Activated CD4-positive, alpha-beta T cell treated with anti-CD3 and anti-CD28 coated beads for 48 hours (primary cell): ENCODE measurements around the gene PCLO.
"Not testable (repeated sequence)": the region's sequence is repeated elsewhere in the genome, so short reads cannot be mapped to it uniquely, and the experiment has no call there.

Experiments
- DNase-seq: peaks from one replicate; pipeline ENCODE4 v3.0.0-alpha.2; 2020

The PCLO gene

DNA sequence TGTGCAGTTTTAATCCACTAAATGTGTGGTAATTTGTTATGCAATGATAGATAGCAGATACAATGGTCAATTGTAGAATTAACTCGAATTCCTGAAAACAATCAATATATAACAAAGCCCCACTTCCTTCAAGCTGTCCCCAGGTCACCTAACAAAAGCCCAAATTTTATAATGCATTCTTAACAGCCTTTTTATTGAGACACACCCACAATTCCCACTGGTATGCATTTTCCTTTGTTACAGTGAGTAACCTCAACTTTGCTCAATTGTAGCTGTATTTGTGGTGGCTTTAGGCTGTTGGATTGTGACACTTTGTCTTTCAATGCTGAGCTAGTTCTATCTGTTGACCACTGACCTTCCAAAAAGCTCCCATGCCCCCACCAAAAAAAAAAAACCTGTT lies 439.3 kb downstream of the PCLO start:
- no peak for DNase-seq

DNA sequence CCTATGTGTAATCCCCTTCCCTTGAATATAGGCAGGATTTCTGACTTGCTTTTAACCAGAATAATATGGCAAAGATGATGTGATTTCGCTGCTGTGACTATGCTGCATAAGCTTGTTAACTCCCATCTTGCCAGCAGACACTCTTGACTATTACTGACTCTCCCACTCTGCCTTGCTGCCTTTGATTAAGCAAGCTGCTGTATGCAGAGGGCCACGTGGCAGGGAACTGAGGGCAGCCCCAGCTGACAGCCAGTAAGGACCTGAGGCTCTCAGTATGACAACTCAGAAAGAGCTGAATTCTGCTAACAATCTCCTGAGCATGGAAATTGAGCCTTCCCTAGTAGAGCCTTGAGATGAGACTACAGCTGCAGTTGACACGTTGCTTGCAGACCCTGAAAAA lies 439.7 kb downstream of the PCLO start:
- no peak for DNase-seq

DNA sequence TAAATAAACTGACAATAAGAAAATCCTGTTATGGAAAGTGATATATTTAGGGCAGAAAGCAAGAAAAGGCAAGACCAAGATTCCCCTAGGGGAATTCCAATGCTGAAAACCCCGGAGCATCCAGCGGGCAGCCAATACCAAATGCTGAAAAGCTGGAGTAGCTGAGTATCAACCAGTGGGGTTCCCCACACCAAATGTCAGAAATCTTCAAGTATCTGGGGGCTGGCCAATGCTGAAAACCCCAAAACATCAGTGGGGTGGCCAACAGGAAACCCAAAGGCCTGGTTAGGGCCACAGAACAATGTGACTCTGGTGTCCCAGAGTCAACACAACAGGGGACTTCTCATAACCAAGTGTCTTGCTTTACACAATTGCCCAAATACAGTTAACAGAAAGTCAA lies 447.3 kb downstream of the PCLO start:
- no peak for DNase-seq

DNA sequence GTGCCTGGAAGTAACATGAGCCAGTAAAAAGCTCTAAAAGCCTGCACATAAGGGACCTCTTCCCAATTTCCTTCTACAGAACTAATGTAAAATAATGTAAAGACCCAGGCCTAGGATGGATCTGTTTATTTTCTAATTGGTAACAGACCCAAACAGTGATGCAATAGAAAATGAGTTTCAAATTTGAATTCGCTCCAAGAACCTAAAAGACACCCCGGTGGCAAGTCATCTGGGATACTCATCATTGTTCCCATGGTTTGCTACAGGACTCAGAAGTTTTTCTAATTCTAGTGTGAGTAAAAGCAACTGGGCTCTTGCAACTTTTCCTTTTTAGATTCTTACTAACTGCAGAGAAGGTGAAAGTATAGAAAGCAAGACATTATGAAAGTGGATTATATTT lies 447.8 kb downstream of the PCLO start:
- no peak for DNase-seq

DNA sequence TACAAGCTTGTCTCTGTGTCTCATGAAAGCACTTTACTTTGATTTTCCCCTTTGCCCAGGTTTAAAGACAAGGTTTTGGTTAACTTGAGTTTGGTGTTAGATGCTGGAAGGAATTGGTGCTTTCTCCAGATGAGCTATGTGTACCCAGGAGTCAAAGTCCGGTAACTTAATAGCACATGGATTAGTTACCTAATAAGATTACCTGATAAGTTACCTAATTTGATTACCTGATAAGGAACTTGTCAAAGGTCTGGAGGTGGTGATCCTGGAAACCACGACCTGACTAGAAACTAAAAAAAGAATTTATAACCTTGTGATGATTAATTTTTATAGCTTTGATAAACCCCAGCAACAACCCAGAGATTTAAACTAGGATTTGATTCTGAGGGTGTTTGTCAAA lies 449.2 kb downstream of the PCLO start:
- no peak for DNase-seq

DNA sequence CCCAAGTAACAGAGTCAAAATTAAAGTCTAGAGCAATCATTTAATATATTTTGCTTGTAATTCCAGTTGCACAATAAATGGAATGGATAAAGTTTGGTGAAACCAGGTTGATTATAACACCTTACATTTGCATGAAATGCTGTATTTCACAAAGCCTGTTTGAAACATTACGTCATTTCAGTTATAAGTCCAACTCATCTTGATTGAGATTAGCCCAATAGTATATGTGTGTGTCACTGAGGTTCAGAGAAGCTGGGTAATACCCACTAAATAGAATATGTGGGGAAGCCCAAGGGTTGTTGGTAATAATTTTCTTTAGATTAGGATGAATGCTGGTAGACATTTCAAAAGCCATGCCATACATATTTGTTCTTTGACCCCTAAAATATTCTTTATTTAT lies 456.3 kb downstream of the PCLO start:
- DNase-seq, result not testable (repeated sequence)

DNA sequence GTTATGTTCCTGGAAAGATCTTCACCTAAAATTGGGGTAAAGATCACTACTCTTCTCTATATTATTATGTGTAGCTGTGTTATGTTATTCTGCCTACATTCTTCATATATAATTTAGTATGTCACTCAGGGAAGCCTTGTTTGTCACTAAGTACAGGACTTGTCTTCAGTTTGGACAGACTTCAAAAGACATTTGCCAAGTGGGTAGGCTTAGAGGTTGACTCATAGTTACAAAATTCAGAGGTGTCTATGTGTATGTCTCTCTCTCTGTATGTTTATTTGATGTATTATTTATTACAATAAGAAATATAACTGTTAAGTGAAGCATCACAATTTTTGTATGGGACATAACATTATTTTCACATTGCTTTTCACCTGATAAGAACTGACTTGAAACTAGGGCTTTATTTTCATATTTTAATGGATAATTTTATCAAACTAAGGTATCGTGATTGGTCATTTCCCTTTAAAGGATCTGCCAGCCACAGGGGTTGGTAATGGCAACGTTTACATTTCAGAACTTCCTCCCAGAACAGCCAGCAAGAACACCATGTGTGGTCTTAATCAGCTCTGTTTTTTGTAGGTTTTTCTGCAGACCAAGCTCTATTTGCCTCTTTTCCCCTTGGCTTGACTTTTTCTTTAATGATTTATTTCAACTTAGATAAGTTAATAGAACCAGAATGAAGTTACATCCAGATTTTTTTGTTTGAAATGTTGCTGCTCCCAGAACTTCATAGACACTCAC lies 457.0 kb downstream of the PCLO start:
- DNase-seq, result no peak

DNA sequence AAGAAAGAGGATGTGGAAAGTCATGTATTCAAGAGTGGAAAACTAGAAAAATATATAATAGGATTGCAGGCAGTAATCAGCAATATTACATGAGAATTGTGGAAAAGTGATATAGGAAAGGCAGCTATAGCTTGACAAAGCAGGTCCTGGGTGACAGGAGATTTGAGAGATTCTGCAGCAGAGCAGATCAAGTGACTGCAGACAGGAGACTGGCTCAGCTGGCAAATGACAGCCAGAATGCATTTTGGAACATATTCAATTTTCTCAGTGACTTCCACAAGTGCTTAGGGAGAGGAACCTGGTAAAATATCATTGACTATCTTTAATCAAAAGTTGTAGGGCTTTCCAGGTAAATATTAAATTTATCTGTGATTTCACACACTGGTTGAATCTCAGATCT lies 458.6 kb downstream of the PCLO start:
- no peak for DNase-seq
